ENCODE results near the gene ANKRD33B. TPM values are rescaled to one million over a fixed set of nuclear protein-coding genes. Genes with fewer than 3 reads are reported as not detected.
"Not testable (repeated sequence)": the region's sequence is repeated elsewhere in the genome, so short reads cannot be mapped to it uniquely, and the experiment has no call there.

Gene ANKRD33B
- polyA plus RNA-seq, 1 donor, result 1.5 TPM

- DNase-seq, result no peak
Observed at GRCh38 chr5:10556893-10557746, 6.8 kb upstream of the ANKRD33B start.

- no peak for DNase-seq
Observed at GRCh38 chr5:10559151-10559550, 4.7 kb upstream of the ANKRD33B start.

GRCh38 chr5:10559871-10560270, 4.0 kb upstream of the ANKRD33B start:
- DNase-seq, result no peak

- no peak for DNase-seq
Observed at GRCh38 chr5:10562201-10563109, 1.4 kb upstream of the ANKRD33B start.

- DNase-seq, result no peak
Observed at GRCh38 chr5:10563110-10563944, 543 bp upstream of the ANKRD33B start.

- DNase-seq, result no peak
Observed at GRCh38 chr5:10564838-10565784, 1.2 kb downstream of the ANKRD33B start.

- DNase-seq, result no peak
Observed at GRCh38 chr5:10565785-10566542, 2.1 kb downstream of the ANKRD33B start.

- DNase-seq, result no peak
Observed at GRCh38 chr5:10566543-10567068, 2.7 kb downstream of the ANKRD33B start.

- DNase-seq, result no peak
Observed at GRCh38 chr5:10567121-10567591, 3.3 kb downstream of the ANKRD33B start.

GRCh38 chr5:10567781-10568321, 4.0 kb downstream of the ANKRD33B start:
- no peak for DNase-seq

GRCh38 chr5:10570540-10570939, 6.7 kb downstream of the ANKRD33B start:
- not testable (repeated sequence) for DNase-seq

- DNase-seq, result no peak
Observed at GRCh38 chr5:10572451-10572850, 8.6 kb downstream of the ANKRD33B start.

- no peak for DNase-seq
Observed at GRCh38 chr5:10573487-10574145, 9.7 kb downstream of the ANKRD33B start.

GRCh38 chr5:10574879-10575278, 11.0 kb downstream of the ANKRD33B start:
- not testable (repeated sequence) for DNase-seq

- no peak for DNase-seq
Observed at GRCh38 chr5:10576121-10576789, 12.4 kb downstream of the ANKRD33B start.

- no peak for DNase-seq
Observed at GRCh38 chr5:10576790-10577189, 12.9 kb downstream of the ANKRD33B start.

- DNase-seq, result no peak
Observed at GRCh38 chr5:10577371-10578292, 13.8 kb downstream of the ANKRD33B start.

All from left kidney (tissue), 2 donors.